ENCODE data around the gene GOLGA1.

GOLGA1 gene

DNA sequence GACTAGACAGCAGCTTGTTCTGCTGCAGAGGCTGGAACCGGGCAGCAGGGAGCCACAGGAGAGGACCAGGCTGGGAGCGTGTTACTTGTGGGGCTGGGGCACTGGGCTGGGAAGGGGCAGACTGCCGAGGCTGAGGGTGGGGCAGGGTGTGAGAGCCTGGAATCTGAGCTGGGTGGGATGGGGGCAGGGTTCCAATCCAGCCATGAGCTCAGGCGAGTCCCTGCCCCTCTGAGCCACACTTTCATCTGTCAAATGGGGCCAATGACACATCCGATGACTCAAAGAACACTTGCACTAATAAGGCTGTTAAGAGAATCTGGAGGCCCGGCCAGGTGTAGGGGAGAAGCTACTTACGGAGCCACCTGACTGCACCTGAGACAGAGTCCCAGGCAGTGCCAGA is 106.3 kb downstream of the GOLGA1 start:
- H3K27me3 ChIP-seq (ENCODE audit: insufficient read depth, poor library complexity, severe bottlenecking) = peaks cover 2% of the 10 kb centered on the region
- DNase-seq (ENCODE audit: low read depth in 1 of 2, low spot score in 1 of 2) = no peak
- TF ChIP-seq, protein P1, sequence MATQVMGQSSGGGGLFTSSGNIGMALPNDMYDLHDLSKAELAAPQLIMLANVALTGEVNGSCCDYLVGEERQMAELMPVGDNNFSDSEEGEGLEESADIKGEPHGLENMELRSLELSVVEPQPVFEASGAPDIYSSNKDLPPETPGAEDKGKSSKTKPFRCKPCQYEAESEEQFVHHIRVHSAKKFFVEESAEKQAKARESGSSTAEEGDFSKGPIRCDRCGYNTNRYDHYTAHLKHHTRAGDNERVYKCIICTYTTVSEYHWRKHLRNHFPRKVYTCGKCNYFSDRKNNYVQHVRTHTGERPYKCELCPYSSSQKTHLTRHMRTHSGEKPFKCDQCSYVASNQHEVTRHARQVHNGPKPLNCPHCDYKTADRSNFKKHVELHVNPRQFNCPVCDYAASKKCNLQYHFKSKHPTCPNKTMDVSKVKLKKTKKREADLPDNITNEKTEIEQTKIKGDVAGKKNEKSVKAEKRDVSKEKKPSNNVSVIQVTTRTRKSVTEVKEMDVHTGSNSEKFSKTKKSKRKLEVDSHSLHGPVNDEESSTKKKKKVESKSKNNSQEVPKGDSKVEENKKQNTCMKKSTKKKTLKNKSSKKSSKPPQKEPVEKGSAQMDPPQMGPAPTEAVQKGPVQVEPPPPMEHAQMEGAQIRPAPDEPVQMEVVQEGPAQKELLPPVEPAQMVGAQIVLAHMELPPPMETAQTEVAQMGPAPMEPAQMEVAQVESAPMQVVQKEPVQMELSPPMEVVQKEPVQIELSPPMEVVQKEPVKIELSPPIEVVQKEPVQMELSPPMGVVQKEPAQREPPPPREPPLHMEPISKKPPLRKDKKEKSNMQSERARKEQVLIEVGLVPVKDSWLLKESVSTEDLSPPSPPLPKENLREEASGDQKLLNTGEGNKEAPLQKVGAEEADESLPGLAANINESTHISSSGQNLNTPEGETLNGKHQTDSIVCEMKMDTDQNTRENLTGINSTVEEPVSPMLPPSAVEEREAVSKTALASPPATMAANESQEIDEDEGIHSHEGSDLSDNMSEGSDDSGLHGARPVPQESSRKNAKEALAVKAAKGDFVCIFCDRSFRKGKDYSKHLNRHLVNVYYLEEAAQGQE (IDR thresholded peaks at IDR 0.05; ENCODE audit: insufficient replicate concordance, low read depth) = no peak
- TF ChIP-seq SPI1 (IDR thresholded peaks at IDR 0.05; ENCODE audit: borderline replicate concordance, low read depth) = no peak
- TF ChIP-seq GABPA (IDR thresholded peaks at IDR 0.05; ENCODE audit: low read depth) = no peak
- no peak for TF ChIP-seq POLR2AphosphoS5 (IDR thresholded peaks at IDR 0.05; ENCODE audit: low read depth)
- TF ChIP-seq, protein P2, sequence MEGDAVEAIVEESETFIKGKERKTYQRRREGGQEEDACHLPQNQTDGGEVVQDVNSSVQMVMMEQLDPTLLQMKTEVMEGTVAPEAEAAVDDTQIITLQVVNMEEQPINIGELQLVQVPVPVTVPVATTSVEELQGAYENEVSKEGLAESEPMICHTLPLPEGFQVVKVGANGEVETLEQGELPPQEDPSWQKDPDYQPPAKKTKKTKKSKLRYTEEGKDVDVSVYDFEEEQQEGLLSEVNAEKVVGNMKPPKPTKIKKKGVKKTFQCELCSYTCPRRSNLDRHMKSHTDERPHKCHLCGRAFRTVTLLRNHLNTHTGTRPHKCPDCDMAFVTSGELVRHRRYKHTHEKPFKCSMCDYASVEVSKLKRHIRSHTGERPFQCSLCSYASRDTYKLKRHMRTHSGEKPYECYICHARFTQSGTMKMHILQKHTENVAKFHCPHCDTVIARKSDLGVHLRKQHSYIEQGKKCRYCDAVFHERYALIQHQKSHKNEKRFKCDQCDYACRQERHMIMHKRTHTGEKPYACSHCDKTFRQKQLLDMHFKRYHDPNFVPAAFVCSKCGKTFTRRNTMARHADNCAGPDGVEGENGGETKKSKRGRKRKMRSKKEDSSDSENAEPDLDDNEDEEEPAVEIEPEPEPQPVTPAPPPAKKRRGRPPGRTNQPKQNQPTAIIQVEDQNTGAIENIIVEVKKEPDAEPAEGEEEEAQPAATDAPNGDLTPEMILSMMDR (IDR thresholded peaks at IDR 0.05; ENCODE audit: insufficient read depth, low read length) = no peak
- H3K27ac ChIP-seq (replicated peaks) = no peak overlapping the region
- H3K4me3 ChIP-seq (replicated peaks; ENCODE audit: insufficient read depth, low read length) = no peak overlapping the region

DNA sequence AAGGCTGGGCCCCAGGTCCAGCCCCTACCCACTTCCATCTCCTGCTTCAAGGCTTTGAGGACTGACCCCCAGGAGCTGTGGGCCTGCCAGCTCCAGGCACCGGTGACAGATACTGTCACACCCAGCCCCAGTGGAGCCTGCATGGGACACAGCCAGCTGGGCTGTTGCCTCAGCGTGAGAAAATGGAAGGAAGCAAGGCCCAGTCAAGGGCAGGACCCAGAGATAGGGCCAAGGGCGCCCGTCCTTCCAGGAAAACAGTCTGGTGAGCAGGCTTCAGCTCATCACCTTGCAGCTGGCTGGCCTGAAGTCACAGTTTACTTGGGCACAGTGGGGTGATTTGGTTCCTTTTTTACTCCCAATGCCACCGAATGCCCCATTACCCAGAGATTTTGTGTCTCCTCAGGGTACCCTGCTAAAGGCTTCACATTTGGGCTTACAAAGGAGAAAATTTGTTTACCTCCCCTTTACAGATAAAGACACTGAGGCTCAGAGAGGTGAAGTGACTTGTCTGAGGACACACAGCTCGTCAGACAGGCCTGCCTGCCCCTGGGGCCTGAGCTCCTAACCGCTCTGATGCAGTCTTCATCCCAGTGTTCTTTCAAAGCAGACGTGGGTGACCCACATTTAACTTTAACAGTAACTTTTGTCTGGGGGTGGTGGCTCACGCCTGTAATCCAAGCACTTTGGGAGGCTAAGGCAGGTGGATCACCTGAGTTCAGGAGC is 109.1 kb downstream of the GOLGA1 start:
- H3K4me3 ChIP-seq (replicated peaks; ENCODE audit: insufficient read depth, low read length) = no peak overlapping the region
- no peaks in the 10 kb centered on the region for H3K27me3 ChIP-seq (ENCODE audit: insufficient read depth, poor library complexity, severe bottlenecking)
- no peak overlapping the region; the same call in 1 of the 2 replicates for H3K27ac ChIP-seq (replicated peaks)
- TF ChIP-seq POLR2AphosphoS5 (IDR thresholded peaks at IDR 0.05; ENCODE audit: low read depth) (no peak), SPI1 (IDR thresholded peaks at IDR 0.05; ENCODE audit: borderline replicate concordance, low read depth) (no peak), GABPA (IDR thresholded peaks at IDR 0.05; ENCODE audit: low read depth) (no peak)
- TF ChIP-seq, protein P2 (IDR thresholded peaks at IDR 0.05; ENCODE audit: insufficient read depth, low read length) = no peak
- no peak for DNase-seq (ENCODE audit: low read depth in 1 of 2, low spot score in 1 of 2)

DNA sequence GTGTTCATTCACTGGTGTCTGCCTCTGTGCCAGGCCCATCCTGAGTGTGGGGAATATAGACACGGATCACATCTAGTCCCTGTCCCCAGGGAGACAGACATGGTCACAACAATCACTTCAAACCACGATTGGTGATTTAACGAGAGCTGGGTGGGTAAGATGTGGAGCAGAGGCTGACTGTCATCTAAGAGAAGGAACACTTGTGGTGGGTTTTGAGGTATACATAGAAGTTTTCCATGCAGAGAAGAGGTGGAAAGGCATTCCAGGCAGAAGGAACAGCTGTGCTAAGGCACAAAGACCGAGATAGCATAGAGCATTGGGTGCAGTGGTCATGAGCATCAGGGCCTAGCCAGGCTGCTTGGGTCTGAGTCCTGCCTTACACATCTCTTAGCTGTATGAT is 110.3 kb downstream of the GOLGA1 start:
- TF ChIP-seq, protein P2 (IDR thresholded peaks at IDR 0.05; ENCODE audit: insufficient read depth, low read length) = no peak
- TF ChIP-seq, protein P1 (IDR thresholded peaks at IDR 0.05; ENCODE audit: insufficient replicate concordance, low read depth) = no peak
- no peak for TF ChIP-seq SPI1 (IDR thresholded peaks at IDR 0.05; ENCODE audit: borderline replicate concordance, low read depth)
- TF ChIP-seq GABPA (IDR thresholded peaks at IDR 0.05; ENCODE audit: low read depth) = no peak
- no peak for TF ChIP-seq POLR2AphosphoS5 (IDR thresholded peaks at IDR 0.05; ENCODE audit: low read depth)
- DNase-seq (ENCODE audit: low read depth in 1 of 2, low spot score in 1 of 2) = no peak
- no peak overlapping the region for H3K27ac ChIP-seq (replicated peaks)

DNA sequence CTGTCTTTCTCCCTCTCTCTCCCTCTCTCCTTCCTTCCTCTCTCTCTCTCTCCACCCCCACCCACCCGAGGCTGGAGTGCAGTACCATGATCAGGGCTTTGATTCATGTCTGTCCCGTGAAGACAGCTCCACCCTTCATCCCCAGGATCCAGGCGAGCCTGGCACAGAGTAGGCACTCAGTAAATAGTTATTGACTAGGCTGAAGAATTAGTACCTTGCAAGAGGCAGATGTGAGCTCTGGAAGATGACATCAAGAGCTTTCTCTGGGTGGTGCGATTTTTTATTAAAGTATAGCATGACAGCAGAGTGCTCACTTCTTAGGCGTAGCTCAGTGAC is 111.6 kb downstream of the GOLGA1 start:
- no peak for DNase-seq (ENCODE audit: low read depth in 1 of 2, low spot score in 1 of 2)
- TF ChIP-seq, protein P1 (IDR thresholded peaks at IDR 0.05; ENCODE audit: insufficient replicate concordance, low read depth) = no peak
- no peak for TF ChIP-seq SPI1 (IDR thresholded peaks at IDR 0.05; ENCODE audit: borderline replicate concordance, low read depth)
- TF ChIP-seq, protein P2 (IDR thresholded peaks at IDR 0.05; ENCODE audit: insufficient read depth, low read length) = no peak
- TF ChIP-seq GABPA (IDR thresholded peaks at IDR 0.05; ENCODE audit: low read depth) = no peak
- no peak for TF ChIP-seq POLR2AphosphoS5 (IDR thresholded peaks at IDR 0.05; ENCODE audit: low read depth)
- Histone ChIP-seq H3K27me3 (ENCODE audit: insufficient read depth, poor library complexity, severe bottlenecking) (no peaks in the 10 kb centered on the region), H3K27ac (replicated peaks) (no peak overlapping the region), H3K4me3 (replicated peaks; ENCODE audit: insufficient read depth, low read length) (no peak overlapping the region)

More for the DNA sequence above, 110.3 kb downstream of the GOLGA1 start:
- Histone ChIP-seq H3K27me3 (ENCODE audit: insufficient read depth, poor library complexity, severe bottlenecking) (no peaks in the 10 kb centered on the region), H3K4me3 (replicated peaks; ENCODE audit: insufficient read depth, low read length) (no peak overlapping the region)

All from HL-60 (cell line).